HepG2 (cell line): ENCODE measurements around the gene C1RL.

Source experiments
- AGO1 ChIP-seq: fragments of 200-400 bp; formaldehyde crosslinking; IDR thresholded peaks from 2 replicates; pipeline ENCODE4 v1.6.1; 2017; ENCODE audit warnings: mild to moderate bottlenecking, low read depth, low read length, moderate library complexity; ENCODE audit not compliant: poor library complexity, severe bottlenecking
- CTCF ChIP-seq: sonication (generic); formaldehyde crosslinking; IDR thresholded peaks from 2 replicates; pipeline ENCODE4 v1.5.0; 2020; ENCODE audit warnings: mild to moderate bottlenecking, missing genetic modification reagents, moderate library complexity
- EZH2 ChIP-seq: conservative IDR thresholded peaks from 2 replicates; pipeline ENCODE4 v1.6.1; 2012; ENCODE audit warnings: mild to moderate bottlenecking, low read depth, low read length, moderate library complexity
- GTF3A ChIP-seq: sonication (generic); formaldehyde crosslinking; conservative IDR thresholded peaks from 2 replicates; pipeline ENCODE4 v1.4.0; 2020; ENCODE audit warnings: mild to moderate bottlenecking, missing genetic modification reagents
- RXRA ChIP-seq: sonication (generic); formaldehyde crosslinking; IDR thresholded peaks from 2 replicates; pipeline ENCODE4 v1.5.1; 2020; ENCODE audit warnings: missing genetic modification reagents
- TAF1 ChIP-seq: sonication (generic); formaldehyde crosslinking; IDR thresholded peaks from 2 replicates; pipeline ENCODE4 v1.4.0; 2020; ENCODE audit warnings: missing genetic modification reagents
- ZNF10 ChIP-seq: sonication (generic); formaldehyde crosslinking; IDR thresholded peaks from 2 replicates; pipeline ENCODE4 v1.4.0; 2020; ENCODE audit warnings: mild to moderate bottlenecking, low read depth, missing genetic modification reagents, borderline replicate concordance
- ZNF274 ChIP-seq: sonication (generic); formaldehyde crosslinking; IDR thresholded peaks from 2 replicates; pipeline ENCODE4 v1.5.1; 2020; ENCODE audit warnings: mild to moderate bottlenecking, missing genetic modification reagents
- ZNF354B ChIP-seq: sonication (generic); formaldehyde crosslinking; IDR thresholded peaks from 2 replicates; pipeline ENCODE4 v1.8.0; 2022; ENCODE audit warnings: mild to moderate bottlenecking, missing genetic modification reagents
- ZNF619 ChIP-seq: sonication (generic); formaldehyde crosslinking; IDR thresholded peaks from 2 replicates; pipeline ENCODE4 v1.4.0; 2020; ENCODE audit warnings: mild to moderate bottlenecking, missing genetic modification reagents
- ZNF639 ChIP-seq: conservative IDR thresholded peaks from 2 replicates; pipeline ENCODE4 v1.6.1; 2018; ENCODE audit warnings: missing genetic modification reagents

GRCh38 chr12:7142056-7142644 is 33.1 kb upstream of the C1RL start:
- TF ChIP-seq GTF3A (CRISPR knock-in tag): no peak
- TF ChIP-seq AGO1: no peak
- no peak for TF ChIP-seq ZNF619
- TF ChIP-seq ZNF274 (CRISPR knock-in tag): no peak
- no peak for TF ChIP-seq TAF1
- no peak for TF ChIP-seq RXRA (CRISPR knock-in tag)
- TF ChIP-seq ZNF639 (CRISPR knock-in tag): no peak
- no peak for TF ChIP-seq ZNF354B (CRISPR knock-in tag)
- TF ChIP-seq CTCF: peak; percentile 80
- no peak for TF ChIP-seq ZNF10 (CRISPR knock-in tag)
- no peak for TF ChIP-seq EZH2
